Activated T-cell treated with anti-CD3 and anti-CD28 coated beads for 24 hours (primary cell): ENCODE measurements around the gene DDX18.

Source experiments
- DNase-seq: peaks from one replicate; pipeline ENCODE4 v3.0.0-alpha.2; 2020; ENCODE audit warnings: low read depth

Gene DDX18

DNA sequence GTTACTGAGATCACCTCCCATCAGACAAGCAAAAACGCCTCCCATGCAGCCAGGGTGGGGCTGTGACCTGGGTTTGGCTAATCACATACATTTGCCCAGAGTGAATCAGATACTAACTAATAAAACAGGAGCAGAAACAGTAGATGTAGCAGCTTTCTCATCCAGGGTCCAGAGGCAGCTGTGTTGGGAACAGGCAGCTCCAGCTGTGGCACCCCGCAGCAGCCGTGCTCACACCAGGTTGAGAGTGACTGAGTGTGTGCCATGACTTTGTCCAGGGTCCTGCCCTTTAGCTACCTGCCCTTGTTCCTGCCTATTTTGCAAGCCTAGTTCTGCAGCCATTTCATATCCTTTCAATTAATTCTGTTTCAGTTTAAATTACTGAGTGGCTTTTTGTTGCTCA is 20.5 kb downstream of the DDX18 start:
- no peak for DNase-seq

DNA sequence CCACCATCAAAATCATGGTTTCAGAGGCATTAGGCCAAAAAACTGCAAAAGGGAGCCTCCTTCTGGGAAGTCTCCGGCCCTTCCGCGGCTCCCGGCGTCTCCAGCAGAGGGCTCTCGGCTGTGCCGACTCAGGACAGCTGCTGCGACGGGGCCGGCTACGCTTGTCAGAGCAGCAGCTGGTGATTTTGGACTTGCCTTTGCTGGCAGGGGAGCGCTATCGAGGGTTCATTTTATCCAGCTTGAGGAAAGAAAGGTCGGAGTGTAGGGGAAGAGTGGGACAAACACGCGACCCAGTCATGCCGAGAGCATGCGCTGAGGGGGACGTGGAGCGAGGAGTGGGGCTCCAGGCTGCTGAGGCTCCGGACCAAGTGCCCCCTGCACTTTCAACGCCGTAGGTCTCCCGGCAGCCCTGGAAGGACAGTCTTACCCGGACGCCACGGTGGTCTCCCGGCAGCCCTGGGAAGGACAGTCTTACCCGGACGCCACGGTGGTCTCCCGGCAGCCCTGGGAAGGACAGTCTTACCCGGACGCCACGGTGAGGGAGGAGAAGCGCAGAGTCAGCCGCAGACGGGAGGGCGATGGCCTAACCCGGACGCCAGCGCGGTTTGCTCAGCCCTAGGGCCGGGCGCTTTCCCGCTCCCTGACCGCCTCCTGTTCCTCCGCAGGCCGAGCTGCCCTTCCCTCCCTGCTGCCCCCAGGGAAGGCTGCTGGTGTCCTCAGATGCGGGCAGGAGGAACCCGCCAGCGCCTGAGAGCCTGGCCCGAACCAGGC is 21.7 kb downstream of the DDX18 start:
- peak; percentile 36 for DNase-seq

DNA sequence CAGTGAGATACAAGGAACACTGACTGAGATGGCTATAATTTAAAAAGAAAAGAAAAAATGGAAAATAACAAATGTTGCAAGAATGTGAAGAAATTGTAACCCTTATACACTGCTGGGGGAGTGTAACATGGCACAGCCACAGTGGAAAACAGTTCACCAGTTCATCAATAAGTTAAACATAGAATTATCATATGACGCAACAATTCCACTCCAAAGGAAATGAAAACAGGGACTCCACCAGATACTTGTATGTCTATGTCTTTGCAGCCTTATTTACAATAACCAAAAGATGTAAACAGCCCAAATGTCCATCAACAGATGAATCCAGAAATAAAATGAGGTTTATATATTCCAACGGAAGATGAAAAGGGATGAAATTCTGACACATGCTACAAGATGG is 30.8 kb downstream of the DDX18 start:
- DNase-seq = no peak

DNA sequence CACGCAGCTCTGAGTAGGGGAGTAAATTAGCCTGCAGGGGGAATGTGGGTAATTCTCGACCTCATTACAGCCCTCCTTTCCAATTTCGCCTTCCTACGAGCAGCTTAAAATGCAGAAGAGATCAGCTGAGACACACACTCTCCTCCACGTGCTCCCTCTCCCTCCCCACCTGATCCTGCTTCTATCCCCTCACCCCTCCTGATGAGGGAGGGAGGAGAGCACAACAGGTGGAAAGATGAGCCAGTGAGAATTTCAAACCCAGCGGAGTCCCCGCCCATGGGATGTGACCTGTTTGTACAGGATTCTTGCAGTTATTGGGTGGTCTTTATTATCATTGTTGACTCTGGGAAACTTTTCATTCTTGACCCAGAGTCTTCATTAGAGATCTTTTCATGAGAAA is 35.5 kb downstream of the DDX18 start:
- DNase-seq = no peak

DNA sequence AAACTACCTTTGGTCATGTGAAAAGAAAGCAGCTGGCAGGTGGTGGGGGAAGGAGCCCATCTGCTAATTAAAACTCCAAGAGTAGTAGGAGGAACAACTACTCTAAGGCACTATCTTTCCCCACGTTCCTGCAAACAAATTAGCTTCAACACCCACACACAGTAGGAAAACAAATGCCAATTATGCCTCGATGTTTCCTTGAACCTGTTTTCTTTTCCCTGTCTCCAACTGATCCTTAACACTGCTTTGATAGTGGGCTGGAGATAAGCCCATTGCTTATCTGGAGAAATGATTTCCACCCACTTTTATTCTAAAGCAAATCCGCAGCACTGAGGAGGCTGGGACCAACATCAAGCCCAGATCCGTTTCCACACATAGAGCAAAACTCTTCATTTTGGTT is 36.0 kb downstream of the DDX18 start:
- no peak for DNase-seq

DNA sequence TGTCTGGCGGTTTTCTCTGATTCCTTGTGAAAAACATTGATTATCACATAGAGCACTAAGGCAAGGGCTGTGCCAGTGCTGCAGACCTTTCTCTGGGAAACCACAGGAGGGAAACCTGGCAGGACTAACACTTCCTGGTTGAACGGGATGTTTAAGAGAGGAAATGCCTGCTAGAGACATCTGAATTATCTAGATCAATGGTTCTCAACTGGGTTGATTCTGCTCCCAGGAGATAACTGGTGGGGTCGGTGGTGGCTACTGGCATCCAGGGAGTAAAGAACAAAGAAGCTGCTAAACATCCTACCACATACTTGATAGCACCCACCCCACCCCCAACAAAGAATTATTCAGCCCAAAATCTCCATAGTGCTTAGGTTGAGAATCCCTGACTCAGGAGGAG is 37.5 kb downstream of the DDX18 start:
- DNase-seq = no peak

DNA sequence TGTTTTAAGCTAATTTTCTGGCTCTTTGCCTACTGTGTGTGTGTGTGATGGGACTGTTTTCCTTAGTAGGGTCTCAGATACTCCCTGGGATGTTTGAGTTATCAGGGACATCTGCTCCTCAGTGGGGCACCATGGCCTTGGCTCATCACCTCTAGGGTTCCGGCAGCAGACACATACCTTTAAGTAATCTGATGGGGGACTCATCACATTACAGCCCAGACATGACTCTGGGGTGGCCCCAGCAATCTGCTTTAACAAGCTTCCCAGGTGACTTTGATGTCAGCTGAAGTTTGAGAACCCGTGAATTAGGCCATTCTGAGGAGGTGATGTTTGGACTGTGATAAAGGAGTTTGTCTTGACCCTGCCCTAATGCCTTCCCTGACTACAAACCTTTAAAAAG is 38.8 kb downstream of the DDX18 start:
- no peak for DNase-seq

DNA sequence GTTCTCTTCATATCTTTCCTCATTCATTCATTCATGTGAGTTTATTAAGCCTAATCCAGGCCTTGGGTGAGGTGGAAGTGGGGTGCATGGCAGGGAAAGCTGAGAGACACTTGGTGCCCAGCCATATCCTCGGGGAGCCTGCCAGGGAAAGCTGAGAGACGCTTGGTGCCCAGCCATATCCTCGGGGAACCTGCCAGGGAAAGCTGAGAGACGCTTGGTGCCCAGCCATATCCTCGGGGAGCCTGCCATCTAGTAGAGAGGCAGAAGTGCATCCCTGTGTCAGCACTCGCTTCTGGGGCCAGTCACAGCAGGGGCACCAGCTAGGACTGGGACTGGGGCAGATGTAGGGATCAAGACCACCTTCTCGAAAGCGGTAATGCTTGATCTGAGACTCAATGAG is 39.4 kb downstream of the DDX18 start:
- no peak for DNase-seq

DNA sequence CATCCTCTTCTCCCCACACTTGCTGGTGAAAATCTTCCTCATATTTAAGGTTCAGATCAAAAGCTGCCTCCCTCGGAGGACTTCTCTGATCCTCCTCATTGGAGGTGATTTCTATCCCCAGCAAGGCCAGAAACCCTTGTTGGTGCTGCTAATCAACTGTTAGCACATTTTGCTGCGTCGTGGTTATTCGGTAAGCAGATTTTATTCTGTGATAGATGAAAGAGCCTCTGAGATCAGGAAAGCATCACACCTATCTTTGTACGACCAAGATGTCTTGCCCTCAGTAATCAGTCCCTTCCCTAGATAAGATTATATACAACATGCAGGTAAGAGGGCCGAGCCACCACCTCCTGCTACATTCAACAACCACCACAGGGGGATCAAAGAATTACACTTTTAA is 40.1 kb downstream of the DDX18 start:
- no peak for DNase-seq

DNA sequence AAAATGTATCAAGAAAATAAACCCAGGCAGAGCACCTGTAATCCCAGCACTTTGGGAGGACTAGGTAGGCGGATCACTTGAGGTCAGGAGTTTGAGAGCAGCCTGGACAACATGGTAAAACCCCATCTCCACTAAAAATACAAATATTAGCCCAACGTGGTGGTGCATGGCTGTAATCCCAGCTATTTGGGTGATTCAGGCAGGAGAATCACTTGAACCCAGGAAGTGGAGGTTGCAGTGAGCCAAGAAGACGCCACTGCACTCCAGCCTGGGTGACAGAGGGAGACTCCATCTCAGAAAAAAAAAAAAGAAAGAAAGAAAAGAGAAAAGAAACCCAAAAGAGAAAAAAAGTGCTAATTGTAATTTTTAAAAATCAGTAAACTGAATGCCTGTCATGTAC is 41.4 kb downstream of the DDX18 start:
- no peak for DNase-seq

DNA sequence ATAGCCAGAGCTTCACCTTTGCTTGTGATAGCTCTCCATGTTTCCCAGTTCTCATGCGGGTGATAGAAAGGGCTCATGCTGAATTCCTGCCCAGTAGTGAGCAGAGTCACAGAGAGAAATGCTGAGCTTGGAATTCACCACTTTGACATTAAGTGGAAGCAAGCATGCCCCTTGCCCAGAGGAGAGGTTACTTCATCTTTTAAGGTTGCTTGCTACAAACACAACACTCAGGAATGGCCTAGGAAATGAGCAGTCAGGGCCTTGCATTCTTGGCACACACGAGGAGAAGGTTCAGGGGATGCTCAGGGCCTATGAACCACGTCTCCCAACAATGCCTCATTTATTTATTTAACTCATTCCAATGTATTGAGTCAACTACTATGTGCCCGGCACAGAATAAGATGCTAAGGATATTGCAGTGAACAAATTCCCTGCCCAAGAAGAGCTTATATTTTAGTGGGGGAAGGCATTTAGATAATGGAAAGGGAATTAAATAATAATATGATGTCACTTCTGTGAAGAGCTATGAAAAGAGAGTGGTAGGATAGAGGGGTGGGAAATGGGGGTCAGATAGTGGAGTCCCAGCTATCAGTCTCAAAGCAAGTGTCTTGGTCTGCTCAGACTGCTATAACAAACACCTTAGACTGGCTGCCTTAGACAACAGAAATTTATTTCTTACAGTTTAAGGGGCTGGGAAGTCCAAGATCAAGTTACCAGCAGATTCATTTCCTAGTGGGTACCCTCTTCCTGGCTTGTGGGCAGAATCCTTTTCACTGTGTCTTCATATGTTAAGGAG is 42.1 kb downstream of the DDX18 start:
- no peak for DNase-seq

DNA sequence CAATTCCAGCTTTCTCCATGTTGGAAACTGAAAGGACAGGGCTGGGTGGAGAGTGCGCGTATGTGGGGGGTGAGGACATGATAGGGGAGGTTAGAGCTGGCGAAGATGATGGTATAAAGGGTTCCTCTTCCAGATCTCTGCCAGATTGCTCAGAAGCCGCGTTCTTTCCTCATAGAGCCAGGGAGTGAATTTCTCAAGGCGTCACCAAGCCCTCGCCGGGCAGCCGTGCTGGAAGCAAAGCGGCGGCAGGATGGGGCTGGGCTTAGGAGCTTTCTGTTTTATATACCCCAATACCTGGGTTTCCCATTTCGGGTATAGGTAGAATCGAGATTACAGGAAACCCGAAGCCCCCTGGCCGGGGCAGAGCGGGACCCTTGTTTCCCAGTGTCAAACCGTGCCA is 43.8 kb downstream of the DDX18 start:
- no peak for DNase-seq

DNA sequence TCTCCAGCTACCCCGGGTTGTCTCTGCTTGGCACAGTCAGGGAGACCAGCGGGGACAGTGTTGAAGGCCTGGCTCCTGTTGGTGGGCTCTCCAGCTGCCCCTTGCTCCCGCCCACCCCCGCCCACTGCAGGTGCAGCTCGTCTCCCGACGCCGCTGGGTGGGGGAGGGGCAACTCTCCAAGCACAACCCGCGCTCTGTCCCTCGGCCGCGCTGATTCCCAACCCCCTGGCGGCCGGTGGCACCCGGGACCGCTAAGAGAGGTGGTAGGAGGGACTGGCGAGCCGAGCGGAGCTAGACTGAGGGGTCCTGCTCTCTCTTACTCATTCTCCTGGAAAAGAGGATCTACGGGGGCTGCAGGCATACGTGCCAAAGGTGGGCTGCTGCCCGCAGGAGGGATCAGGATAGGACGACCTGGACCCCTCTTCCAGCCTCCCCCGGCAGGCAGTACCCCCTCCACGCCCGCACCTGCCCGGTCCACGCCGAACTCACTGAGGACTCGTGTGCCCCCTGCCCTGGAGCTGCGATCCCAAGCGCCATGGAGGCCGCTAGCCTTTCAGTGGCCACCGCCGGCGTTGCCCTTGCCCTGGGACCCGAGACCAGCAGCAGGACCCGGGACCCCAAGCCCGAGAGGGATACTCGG is 44.5 kb downstream of the DDX18 start:
- no peak for DNase-seq

DNA sequence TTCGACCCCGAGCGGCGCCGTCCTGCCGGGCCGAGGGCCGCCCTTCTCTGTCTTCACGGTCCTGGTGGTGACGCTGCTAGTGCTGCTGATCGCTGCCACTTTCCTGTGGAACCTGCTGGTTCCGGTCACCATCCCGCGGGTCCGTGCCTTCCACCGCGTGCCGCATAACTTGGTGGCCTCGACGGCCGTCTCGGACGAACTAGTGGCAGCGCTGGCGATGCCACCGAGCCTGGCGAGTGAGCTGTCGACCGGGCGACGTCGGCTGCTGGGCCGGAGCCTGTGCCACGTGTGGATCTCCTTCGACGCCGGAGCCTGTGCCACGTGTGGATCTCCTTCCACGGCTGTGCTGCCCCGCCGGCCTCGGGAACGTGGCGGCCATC is 45.0 kb downstream of the DDX18 start:
- DNase-seq = no peak

DNA sequence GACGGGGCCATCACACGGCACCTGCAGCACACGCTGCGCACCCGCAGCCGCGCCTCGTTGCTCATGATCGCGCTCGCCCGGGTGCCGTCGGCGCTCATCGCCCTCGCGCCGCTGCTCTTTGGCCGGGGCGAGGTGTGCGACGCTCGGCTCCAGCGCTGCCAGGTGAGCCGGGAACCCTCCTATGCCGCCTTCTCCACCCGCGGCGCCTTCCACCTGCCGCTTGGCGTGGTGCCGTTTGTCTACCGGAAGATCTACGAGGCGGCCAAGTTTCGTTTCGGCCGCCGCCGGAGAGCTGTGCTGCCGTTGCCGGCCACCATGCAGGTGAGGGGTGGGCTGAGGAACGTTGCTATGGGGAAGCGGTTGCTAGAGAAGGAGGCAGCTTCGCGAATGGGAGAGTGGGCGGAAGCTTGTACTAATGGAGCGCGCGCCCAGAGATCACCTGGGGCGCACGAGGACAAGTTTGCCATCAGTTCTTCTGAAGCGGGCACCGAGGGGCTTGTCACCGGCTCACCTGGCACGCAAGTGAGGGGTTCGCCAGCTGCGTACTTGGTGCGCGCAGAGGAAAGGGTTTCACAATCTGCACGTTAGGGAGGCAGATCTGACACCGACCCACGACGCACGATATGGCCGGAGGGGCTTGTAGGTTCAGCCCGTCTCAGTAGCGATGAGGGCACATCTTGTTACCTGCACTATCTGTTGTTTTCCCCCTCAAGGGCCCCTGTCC is 45.6 kb downstream of the DDX18 start:
- DNase-seq = no peak

DNA sequence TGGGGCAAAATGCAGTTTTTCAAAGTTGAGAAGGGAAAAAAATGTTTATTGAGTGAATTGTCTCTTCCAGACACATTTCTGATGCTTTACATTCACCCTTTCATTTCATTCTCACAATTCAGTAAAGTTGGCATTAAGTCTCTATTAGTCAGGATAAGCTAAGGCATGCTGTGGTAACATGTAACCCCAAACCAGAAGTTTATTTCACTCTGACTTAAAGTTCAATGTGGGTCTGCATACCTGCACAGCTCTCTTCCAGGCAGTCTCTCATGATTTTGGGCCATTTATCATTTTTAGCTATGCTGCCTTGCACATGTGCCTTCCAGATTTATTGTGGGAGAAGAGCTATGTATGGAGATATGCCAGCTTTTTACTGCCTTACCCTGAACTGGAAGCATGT is 48.0 kb downstream of the DDX18 start:
- DNase-seq = no peak

DNA sequence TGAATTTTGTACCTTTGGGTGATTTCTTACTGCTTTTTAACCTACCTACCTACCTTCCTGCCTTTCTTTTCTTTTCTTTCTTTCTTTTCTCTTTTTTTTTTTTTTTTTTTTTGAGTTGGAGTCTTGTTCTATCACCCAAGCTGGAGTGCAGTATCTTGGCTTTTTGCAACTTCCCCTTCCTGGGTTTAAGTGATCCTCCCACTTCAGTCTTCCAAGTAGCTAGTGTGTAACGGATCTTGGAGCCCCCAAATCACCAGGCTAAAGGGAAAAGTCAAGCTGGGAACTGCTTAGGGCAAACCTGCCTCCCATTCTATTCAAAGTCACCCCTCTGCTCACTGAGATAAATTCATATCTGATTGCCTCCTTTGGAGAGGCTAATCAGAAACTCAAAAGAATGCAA is 61.3 kb downstream of the DDX18 start:
- DNase-seq = no peak

DNA sequence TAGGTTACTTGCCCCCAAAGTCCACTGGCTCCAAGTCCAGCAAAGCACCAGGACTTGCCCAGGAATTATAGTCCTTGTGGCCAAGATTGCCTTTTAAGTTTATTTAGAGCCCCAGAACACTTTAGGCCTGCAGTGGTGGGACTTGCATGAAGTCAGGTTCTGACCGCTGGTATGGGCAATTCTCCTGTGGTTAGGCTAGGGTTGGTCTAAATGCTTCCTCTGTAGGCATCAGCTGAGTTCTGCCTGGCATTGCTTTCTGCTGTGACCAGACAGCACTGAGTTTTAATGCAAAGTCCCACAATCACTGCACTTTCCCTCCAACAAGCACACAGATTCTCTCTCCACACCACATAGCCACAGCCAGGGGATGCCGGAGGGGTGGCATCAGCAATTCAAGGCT is 64.5 kb downstream of the DDX18 start:
- no peak for DNase-seq
